H1 (cell line): ENCODE results near the gene SYNJ2. TPM values are rescaled to one million over a fixed set of nuclear protein-coding genes. Genes with fewer than 3 reads are reported as not detected.
A peak's percentile ranks its signal among the peaks of the same experiment; 100 is the strongest.

ENCODE experiments used
- CTCF ChIA-PET: fragments of 300-600 bp; sonication (Branson Sonifier 250); formaldehyde crosslinking; loops from one replicate; lab custom pipeline; 2021; ENCODE audit not compliant: partially characterized antibody; lab: Charles Lee
- POLR2A ChIA-PET: fragments of 300-600 bp; sonication (Branson Sonifier 250); formaldehyde crosslinking; loops from one replicate; lab custom pipeline; 2021; ENCODE audit warnings: inconsistent platforms; ENCODE audit not compliant: partially characterized antibody; lab: Charles Lee
- DNase-seq, 2 experiments: peaks; one replicate each; pipeline versions ENCODE4 v3.0.0 to v3.0.0-alpha.2; 2010 to 2022; ENCODE audit warnings: low spot score in 2 of 2, low read depth in 1 of 2, mixed read lengths in 1 of 2
- FAIRE-seq: peaks from 2 replicates; lab custom pipeline; 2011; peaks lifted over from hg19 to GRCh38; lab: Jason Lieb, UNC
- H2AFZ ChIP-seq: 2 replicates; pipeline ENCODE4 v1.8.1; 2012; ENCODE audit warnings: low read length, inconsistent platforms
- H2AK5ac ChIP-seq: 2 replicates; pipeline ENCODE4 v1.6.1; 2013; ENCODE audit warnings: low read depth, low read length
- H2BK120ac ChIP-seq: replicated peaks from 2 replicates; pipeline ENCODE3; 2013; ENCODE audit warnings: low read depth, low read length, inconsistent platforms
- H2BK12ac ChIP-seq: 2 replicates; pipeline ENCODE4 v1.6.1; 2013; ENCODE audit warnings: low read depth, low read length
- H2BK15ac ChIP-seq: 2 replicates; pipeline ENCODE4 v1.6.1; 2013; ENCODE audit warnings: low read length
- H2BK20ac ChIP-seq: 2 replicates; pipeline ENCODE4 v1.6.1; 2013; ENCODE audit warnings: low read length
- H2BK5ac ChIP-seq: 2 replicates; pipeline ENCODE4 v1.6.1; 2013; ENCODE audit warnings: low read depth, low read length
- H3K14ac ChIP-seq: 2 replicates; pipeline ENCODE4 v1.6.1; 2013; ENCODE audit warnings: inconsistent platforms; ENCODE audit not compliant: insufficient read length
- H3K18ac ChIP-seq: 2 replicates; pipeline ENCODE4 v1.6.1; 2013; ENCODE audit warnings: low read length; ENCODE audit errors: extremely low read depth
- H3K23ac ChIP-seq: 2 replicates; pipeline ENCODE4 v1.6.1; 2013; ENCODE audit warnings: inconsistent platforms; ENCODE audit not compliant: insufficient read length
- H3K23me2 ChIP-seq: 2 replicates; pipeline ENCODE4 v1.6.1; 2013; ENCODE audit warnings: low read depth, low read length
- H3K27ac ChIP-seq: 2 replicates; pipeline ENCODE4 v1.6.1; 2011; ENCODE audit warnings: low read depth, low read length, inconsistent platforms
- H3K27me3 ChIP-seq, 4 experiments: replicated peaks in 1 of 4; 1 replicate in 1 of 4; 2 replicates in 3 of 4; pipeline versions ENCODE4 v1.6.1 to v1.8.1; 2011 to 2013; ENCODE audit warnings: low read length in 3 of 4, mild to moderate bottlenecking in 3 of 4, inconsistent platforms in 2 of 4, mixed read lengths in 2 of 4, moderate library complexity in 1 of 4; ENCODE audit not compliant: control insufficient read depth in 3 of 4, insufficient read depth in 3 of 4; ENCODE audit errors: extremely low read depth in 1 of 4
- H3K36me3 ChIP-seq, 4 experiments: 2 replicates each; pipeline versions ENCODE4 v1.6.1 to v1.8.1; 2011 to 2013; ENCODE audit warnings: mild to moderate bottlenecking in 4 of 4, low read length in 3 of 4, moderate library complexity in 2 of 4, control low read depth in 1 of 4, inconsistent platforms in 1 of 4; ENCODE audit not compliant: insufficient read depth in 4 of 4, control insufficient read depth in 2 of 4
- H3K4ac ChIP-seq: replicated peaks from 2 replicates; pipeline ENCODE3; 2013; ENCODE audit warnings: low read length, low read depth, mixed read lengths, inconsistent platforms; ENCODE audit not compliant: insufficient read length
- H3K4me1 ChIP-seq, 4 experiments: replicated peaks in 1 of 4; 1 replicate in 1 of 4; 2 replicates in 3 of 4; pipeline versions ENCODE4 v1.6.1 to v1.8.1; 2011 to 2013; ENCODE audit warnings: low read length in 3 of 4, inconsistent platforms in 2 of 4, mixed read lengths in 1 of 4; ENCODE audit not compliant: insufficient read depth in 4 of 4, control insufficient read depth in 3 of 4
- H3K4me2 ChIP-seq, 2 experiments: 2 replicates each; pipeline versions ENCODE4 v1.6.1 to v1.8.1; 2011 to 2013; ENCODE audit warnings: low read depth in 2 of 2, low read length in 2 of 2, control low read depth in 1 of 2, inconsistent platforms in 1 of 2, mild to moderate bottlenecking in 1 of 2; ENCODE audit not compliant: insufficient read depth in 1 of 2
- H3K4me3 ChIP-seq, 4 experiments: fragments of 200-600, 300-600 bp in 1 of 4; sonication (generic), shearing (Covaris generic), sonication (Bioruptor Twin) in 1 of 4; 2 replicates each; pipeline versions ENCODE4 v1.5.1 to v1.8.1; 2011 to 2016; ENCODE audit warnings: low read length in 4 of 4, low read depth in 3 of 4, control low read depth in 2 of 4, inconsistent platforms in 2 of 4, mild to moderate bottlenecking in 2 of 4, mixed read lengths in 1 of 4, moderate library complexity in 1 of 4; ENCODE audit not compliant: insufficient read depth in 2 of 4; ENCODE audit errors: extremely low read depth in 1 of 4
- H3K56ac ChIP-seq: replicated peaks from 2 replicates; pipeline ENCODE3; 2013; ENCODE audit warnings: low read depth, mild to moderate bottlenecking, mixed read lengths, low read length, inconsistent platforms; ENCODE audit not compliant: insufficient read length
- H3K79me1 ChIP-seq: 2 replicates; pipeline ENCODE4 v1.6.1; 2013; ENCODE audit warnings: low read depth, low read length, control low read depth
- H3K79me2 ChIP-seq, 2 experiments: 2 replicates each; pipeline versions ENCODE4 v1.6.1 to v1.8.1; 2012 to 2013; ENCODE audit warnings: low read length in 2 of 2, mild to moderate bottlenecking in 2 of 2, inconsistent platforms in 1 of 2; ENCODE audit not compliant: insufficient read depth in 2 of 2, control insufficient read depth in 1 of 2
- H3K9ac ChIP-seq, 4 experiments: replicated peaks in 1 of 4; 1 replicate in 1 of 4; 2 replicates in 3 of 4; pipeline versions ENCODE4 v1.6.1 to v1.8.1; 2011 to 2013; ENCODE audit warnings: low read depth in 3 of 4, low read length in 3 of 4, control low read depth in 2 of 4, mild to moderate bottlenecking in 2 of 4, moderate library complexity in 2 of 4, inconsistent platforms in 1 of 4; ENCODE audit errors: extremely low read depth in 1 of 4
- H3K9me3 ChIP-seq, 2 experiments: 2 replicates each; pipeline versions ENCODE4 v1.6.1 to v1.8.1; 2012 to 2013; ENCODE audit warnings: mild to moderate bottlenecking in 2 of 2, moderate library complexity in 2 of 2, control low read depth in 1 of 2, inconsistent platforms in 1 of 2, low read depth in 1 of 2, low read length in 1 of 2, mixed read lengths in 1 of 2; ENCODE audit not compliant: insufficient read depth in 2 of 2
- H4K20me1 ChIP-seq, 2 experiments: replicated peaks in 1 of 2; 2 replicates each; pipeline versions ENCODE3 to v1.8.1; 2011 to 2013; ENCODE audit warnings: inconsistent platforms in 2 of 2, low read length in 2 of 2, mild to moderate bottlenecking in 1 of 2; ENCODE audit not compliant: insufficient read depth in 2 of 2, control insufficient read depth in 1 of 2
- H4K5ac ChIP-seq: 2 replicates; pipeline ENCODE4 v1.6.1; 2013; ENCODE audit warnings: low read length, low read depth, mixed read lengths, inconsistent platforms; ENCODE audit not compliant: insufficient read length
- H4K8ac ChIP-seq: 2 replicates; pipeline ENCODE4 v1.8.0; 2013; ENCODE audit warnings: mild to moderate bottlenecking, moderate library complexity, low read length, inconsistent platforms; ENCODE audit not compliant: insufficient read depth; ENCODE audit errors: extremely low read depth
- H4K91ac ChIP-seq: replicated peaks from 2 replicates; pipeline ENCODE3; 2013; ENCODE audit warnings: low read length, mixed read lengths, inconsistent platforms; ENCODE audit not compliant: insufficient read length
- SP1 ChIP-seq: IDR thresholded peaks from 2 replicates; pipeline ENCODE4 v1.6.1; 2011; ENCODE audit warnings: low read depth, low read length
- WGBS, 2 experiments: shearing (Covaris generic) in 1 of 2; methylation state at CpG; one replicate each; pipeline versions ENCODE4 v1.1.6 to v1.1.7; 2013 to 2015; ENCODE audit warnings: low lambda C conversion rate in 2 of 2, mixed read lengths in 2 of 2, inconsistent platforms in 1 of 2, low coverage in 1 of 2, missing lambda C conversion rate in 1 of 2; ENCODE audit not compliant: insufficient replicate concordance in 2 of 2, insufficient coverage in 1 of 2, insufficient read length in 1 of 2; ENCODE audit errors: extremely low coverage in 1 of 2, missing lambda C conversion rate in 1 of 2; 5-methylcytosine and 5-hydroxymethylcytosine counted together
- polyA plus RNA-seq, 7 experiments: library from polyadenylated mRNA; depleted of rRNA in 3 of 7; stranded (reverse) in 5 of 7; unstranded in 2 of 7; fragments of >200 nt in 5 of 7; fragments of 200-250 nt in 2 of 7; gene quantifications; 1 replicate in 5 of 7; 2 replicates in 1 of 7; 4 replicates in 1 of 7; pipeline versions ENCODE4 v1.2.1 to v1.2.3, GENCODE V29; 2011 to 2013; ENCODE audit warnings: missing spikeins in 2 of 7, mixed read lengths in 2 of 7
- total RNA-seq: library from RNA; stranded (reverse); fragmentation: NEBNext Ultra II Directional; extraction: Animal tissue kit (Norgen Biotek cat#: 25700); gene quantifications from 2 replicates; pipeline ENCODE4 v1.2.1, GENCODE V29; 2021
- TF ChIP-seq, protein P1 (sequence below), 3 experiments: IDR thresholded peaks; 1 replicate in 2 of 3; 2 replicates in 1 of 3; pipeline versions ENCODE4 v1.5.1 to v1.6.1; 2011; ENCODE audit warnings: low read length in 3 of 3, mild to moderate bottlenecking in 3 of 3, inconsistent platforms in 2 of 3, low read depth in 1 of 3, moderate library complexity in 1 of 3; ENCODE audit not compliant: insufficient read depth in 1 of 3; ENCODE audit errors: control extremely low read depth in 1 of 3

The SYNJ2 gene
- total and polyA plus RNA-seq, 2 of the 8 experiments (the other 6 are each of a cell fraction or from before 2014, with no cell fraction given): 3.7 to 13.9 TPM

DNA sequence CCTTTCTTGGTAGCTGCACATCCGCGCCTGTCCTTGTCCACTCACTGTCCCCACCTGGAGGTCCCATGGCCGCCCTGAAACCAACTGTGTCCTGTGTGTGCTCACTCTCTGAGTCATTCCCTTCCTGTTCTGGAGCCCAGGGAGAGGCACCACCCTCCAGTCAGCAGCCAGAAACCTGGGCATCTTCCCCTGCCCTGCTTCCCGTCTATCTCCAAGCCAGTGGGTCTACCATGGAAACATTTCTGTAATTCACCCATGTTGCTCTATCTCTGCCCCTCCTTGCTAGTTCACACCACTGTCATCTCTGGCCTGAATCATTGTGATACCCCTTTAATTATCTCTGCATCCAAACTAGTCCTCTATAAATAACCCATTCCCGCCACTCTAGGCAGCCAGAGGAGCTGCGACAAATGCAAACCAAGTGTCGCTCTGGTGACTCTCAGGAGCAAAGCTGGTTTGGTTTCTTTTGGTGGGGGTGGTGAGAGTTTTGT lies 28.8 kb upstream of the SYNJ2 start:
- Histone ChIP-seq H3K14ac (no peak overlapping the region), H3K9ac (no peak overlapping the region), H3K79me1 (no peaks in the 10 kb centered on the region), H2BK15ac (no peak overlapping the region), H4K8ac (no peak overlapping the region), H4K20me1 (no peaks in the 10 kb centered on the region), H3K4me1 (peaks cover 0 to 2% (median 0%) of the 10 kb centered on the region in 4 experiments; a peak in 1 of 7 replicates), H3K79me2 (no peaks in the 10 kb centered on the region), H2BK120ac (no peak overlapping the region), H2BK5ac (no peak overlapping the region), H3K4me3 (no peak overlapping the region), H3K56ac (no peak overlapping the region), H3K27me3 (no peaks in the 10 kb centered on the region), H4K91ac (no peak overlapping the region), H3K36me3 (no peaks in the 10 kb centered on the region), H3K27ac (no peak overlapping the region), H4K5ac (no peak overlapping the region), H3K18ac (no peak overlapping the region), H2BK12ac (no peak overlapping the region), H3K23me2 (no peaks in the 10 kb centered on the region), H2AFZ (no peak overlapping the region), H2BK20ac (no peak overlapping the region), H3K9me3 (no peaks in the 10 kb centered on the region), H3K4me2 (no peak overlapping the region), H2AK5ac (no peak overlapping the region), H3K4ac (no peak overlapping the region), H3K23ac (no peak overlapping the region)
- DNase-seq (no peak), FAIRE-seq (no peak)
- WGBS, 2 experiments: 96% methylated on average over 7 of the region's 7 CpGs; no CpG with 5 or more reads in 1 of the 2 experiments
- TF ChIP-seq, protein P1, sequence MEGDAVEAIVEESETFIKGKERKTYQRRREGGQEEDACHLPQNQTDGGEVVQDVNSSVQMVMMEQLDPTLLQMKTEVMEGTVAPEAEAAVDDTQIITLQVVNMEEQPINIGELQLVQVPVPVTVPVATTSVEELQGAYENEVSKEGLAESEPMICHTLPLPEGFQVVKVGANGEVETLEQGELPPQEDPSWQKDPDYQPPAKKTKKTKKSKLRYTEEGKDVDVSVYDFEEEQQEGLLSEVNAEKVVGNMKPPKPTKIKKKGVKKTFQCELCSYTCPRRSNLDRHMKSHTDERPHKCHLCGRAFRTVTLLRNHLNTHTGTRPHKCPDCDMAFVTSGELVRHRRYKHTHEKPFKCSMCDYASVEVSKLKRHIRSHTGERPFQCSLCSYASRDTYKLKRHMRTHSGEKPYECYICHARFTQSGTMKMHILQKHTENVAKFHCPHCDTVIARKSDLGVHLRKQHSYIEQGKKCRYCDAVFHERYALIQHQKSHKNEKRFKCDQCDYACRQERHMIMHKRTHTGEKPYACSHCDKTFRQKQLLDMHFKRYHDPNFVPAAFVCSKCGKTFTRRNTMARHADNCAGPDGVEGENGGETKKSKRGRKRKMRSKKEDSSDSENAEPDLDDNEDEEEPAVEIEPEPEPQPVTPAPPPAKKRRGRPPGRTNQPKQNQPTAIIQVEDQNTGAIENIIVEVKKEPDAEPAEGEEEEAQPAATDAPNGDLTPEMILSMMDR (IDR thresholded peaks at IDR 0.05; ENCODE audit: control extremely low read depth in 1 of 3, insufficient read depth in 1 of 3, low read depth in 1 of 3, low read length in 3 of 3): peak in 1 of 3 experiments; percentile 1; a peak in 1 of 4 replicates
- TF ChIP-seq SP1: no peak
- ChIA-PET CTCF (interaction anchor here (1.0 to 1.6 kb wide), 6 partner anchors 15 to 196 kb away, joined by 3 to 6 read pairs (median 3); no protein-coding TSS in a partner anchor), POLR2A (interaction anchor here (0.7 kb wide), 1 partner anchor 14 kb away, joined by 3 read pairs; no protein-coding TSS in a partner anchor)
